HEK293 (cell line): ENCODE data around the gene COL5A1.

Source experiments
- CTCF ChIA-PET: fragments of 350-600 bp; formaldehyde crosslinking; extraction: SDS; loops from one replicate; lab custom pipeline; 2021; ENCODE audit warnings: antibody characterized with exemption; lab: Yijun Ruan, JAX
- POLR2A ChIA-PET: fragments of 300-600 bp; formaldehyde crosslinking; extraction: SDS; loops from one replicate; lab custom pipeline; 2020; ENCODE audit warnings: antibody characterized with exemption, inconsistent platforms; lab: Yijun Ruan, JAX
- H3K27ac ChIP-seq: fragments of 200-500 bp; sonication (Bioruptor generic); 2 replicates; pipeline ENCODE4 v1.5.1; 2014; ENCODE audit warnings: low read depth, low read length, control low read depth, inconsistent platforms; ENCODE audit errors: extremely low read depth
- H3K36me3 ChIP-seq, 2 experiments: fragments of 200-500 bp in 1 of 2; sonication (Bioruptor generic) in 1 of 2; 1 replicate in 1 of 2; 2 replicates in 1 of 2; pipeline ENCODE4 v1.5.1; 2014 to 2017; ENCODE audit warnings: inconsistent platforms in 2 of 2, low read length in 2 of 2; ENCODE audit not compliant: control insufficient read depth in 2 of 2, insufficient read depth in 1 of 2
- H3K4me1 ChIP-seq: fragments of 200-500 bp; sonication (Bioruptor generic); 2 replicates; pipeline ENCODE4 v1.5.1; 2014; ENCODE audit warnings: mild to moderate bottlenecking, low read length, inconsistent platforms; ENCODE audit not compliant: control insufficient read depth, insufficient read depth
- H3K4me3 ChIP-seq: 2 replicates; pipeline ENCODE4 v1.5.1; 2011; ENCODE audit warnings: low read depth, mild to moderate bottlenecking, control low read depth, low read length, moderate library complexity
- H3K9me3 ChIP-seq: fragments of 200-500 bp; sonication (Bioruptor generic); 2 replicates; pipeline ENCODE4 v1.5.1; 2014; ENCODE audit warnings: low read depth, low read length, inconsistent platforms; ENCODE audit not compliant: control insufficient read depth, insufficient read depth
- BCL11B ChIP-seq: fragments of 450-650 bp; formaldehyde crosslinking; IDR thresholded peaks from 2 replicates; pipeline ENCODE4 v1.5.1; 2016; ENCODE audit warnings: low read depth, missing biosample characterization, missing genetic modification characterization
- KLF7 ChIP-seq: fragments of 450-650 bp; formaldehyde crosslinking; IDR thresholded peaks from 2 replicates; pipeline ENCODE4 v1.5.1; 2016; ENCODE audit warnings: missing biosample characterization, missing genetic modification characterization, borderline replicate concordance
- SALL2 ChIP-seq: fragments of 450-650 bp; formaldehyde crosslinking; IDR thresholded peaks from 2 replicates; pipeline ENCODE4 v1.5.0; 2017; ENCODE audit warnings: missing biosample characterization, mild to moderate bottlenecking, missing genetic modification characterization, borderline replicate concordance
- SCRT1 ChIP-seq: fragments of 450-650 bp; formaldehyde crosslinking; IDR thresholded peaks from 2 replicates; pipeline ENCODE4 v1.5.1; 2016; ENCODE audit warnings: missing biosample characterization, missing genetic modification characterization, borderline replicate concordance
- SP7 ChIP-seq: fragments of 450-650 bp; formaldehyde crosslinking; IDR thresholded peaks from 2 replicates; pipeline ENCODE4 v1.5.1; 2016; ENCODE audit warnings: missing biosample characterization, missing genetic modification characterization
- ZNF169 ChIP-seq: fragments of 450-650 bp; formaldehyde crosslinking; IDR thresholded peaks from 2 replicates; pipeline ENCODE4 v1.5.1; 2016; ENCODE audit warnings: missing biosample characterization, missing genetic modification characterization
- ZNF354C ChIP-seq: fragments of 450-650 bp; formaldehyde crosslinking; IDR thresholded peaks from 2 replicates; pipeline ENCODE4 v1.5.1; 2016; ENCODE audit warnings: missing biosample characterization, missing genetic modification characterization, low read depth, borderline replicate concordance
- ZNF530 ChIP-seq: fragments of 450-650 bp; formaldehyde crosslinking; IDR thresholded peaks from 2 replicates; pipeline ENCODE4 v1.5.1; 2016; ENCODE audit warnings: low read depth, missing biosample characterization, missing genetic modification characterization
- ZNF571 ChIP-seq: fragments of 450-650 bp; formaldehyde crosslinking; IDR thresholded peaks from 2 replicates; pipeline ENCODE4 v1.5.0; 2017; ENCODE audit warnings: missing biosample characterization, missing genetic modification characterization
- ZNF610 ChIP-seq: fragments of 450-650 bp; formaldehyde crosslinking; IDR thresholded peaks from 2 replicates; pipeline ENCODE4 v1.5.1; 2016; ENCODE audit warnings: missing biosample characterization, missing genetic modification characterization, borderline replicate concordance
- ZNF621 ChIP-seq: fragments of 450-650 bp; formaldehyde crosslinking; IDR thresholded peaks from 2 replicates; pipeline ENCODE4 v1.5.1; 2017; ENCODE audit warnings: missing biosample characterization, missing genetic modification characterization
- ZNF660 ChIP-seq: fragments of 450-650 bp; IDR thresholded peaks from 2 replicates; pipeline ENCODE4 v1.5.1; 2018; ENCODE audit warnings: missing biosample characterization, mild to moderate bottlenecking, missing genetic modification characterization
- ZNF701 ChIP-seq: fragments of 450-650 bp; formaldehyde crosslinking; IDR thresholded peaks from 2 replicates; pipeline ENCODE4 v1.5.1; 2016; ENCODE audit warnings: missing biosample characterization, missing genetic modification characterization
- ZNF791 ChIP-seq: fragments of 450-650 bp; formaldehyde crosslinking; IDR thresholded peaks from 2 replicates; pipeline ENCODE4 v1.5.1; 2016; ENCODE audit warnings: missing biosample characterization, missing genetic modification characterization
- TF ChIP-seq, protein P1 (sequence below): fragments of 450-650 bp; formaldehyde crosslinking; IDR thresholded peaks from 2 replicates; pipeline ENCODE4 v1.5.1; 2016; ENCODE audit warnings: missing biosample characterization, missing genetic modification characterization
- TF ChIP-seq, protein P2 (sequence below): fragments of 450-650 bp; formaldehyde crosslinking; IDR thresholded peaks from 2 replicates; pipeline ENCODE4; 2016; ENCODE audit warnings: missing biosample characterization, missing genetic modification characterization
- TF ChIP-seq, protein P3 (sequence below): fragments of 450-650 bp; formaldehyde crosslinking; IDR thresholded peaks from 2 replicates; pipeline ENCODE4 v1.5.1; 2016; ENCODE audit warnings: missing biosample characterization, missing genetic modification characterization, low read depth
- TF ChIP-seq, protein P4 (sequence below): fragments of 450-650 bp; formaldehyde crosslinking; optimal IDR thresholded peaks from 2 replicates; pipeline ENCODE3; 2016; ENCODE audit warnings: missing biosample characterization, mild to moderate bottlenecking, missing genetic modification characterization
- TF ChIP-seq, protein P5 (sequence below): fragments of 450-650 bp; formaldehyde crosslinking; IDR thresholded peaks from 2 replicates; pipeline ENCODE4 v1.5.1; 2016; ENCODE audit warnings: missing biosample characterization, missing genetic modification characterization

The COL5A1 gene

DNA sequence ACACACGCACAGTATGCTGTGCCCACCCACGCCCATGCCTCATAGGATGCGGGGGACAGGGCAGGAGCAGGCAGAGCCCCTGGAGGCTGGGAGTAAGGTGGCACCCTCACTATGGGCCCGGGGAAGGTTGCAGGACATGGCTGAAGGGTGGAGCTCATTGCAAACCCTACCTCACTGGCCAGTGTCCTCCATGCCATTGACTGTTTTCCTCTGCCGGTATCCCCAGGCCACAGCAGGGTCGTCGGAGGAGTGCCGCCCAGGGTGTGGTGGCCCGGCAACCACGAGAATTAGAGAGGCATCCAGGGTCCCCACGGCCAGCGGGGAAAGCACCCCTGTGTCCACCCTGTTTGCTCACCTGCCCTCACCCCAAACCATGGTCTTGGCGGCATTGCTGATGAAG lies 179.3 kb downstream of the COL5A1 start:
- CTCF ChIA-PET, result no interaction called here
- Histone ChIP-seq H3K4me3 (no peak overlapping the region), H3K27ac (no peak overlapping the region), H3K9me3 (no peaks in the 10 kb centered on the region), H3K4me1 (no peaks in the 10 kb centered on the region), H3K36me3 (peaks cover 0 to 3% of the 10 kb centered on the region in 2 experiments; a peak in 1 of 3 replicates)
- POLR2A ChIA-PET, result no interaction called here
- TF ChIP-seq, protein P1, sequence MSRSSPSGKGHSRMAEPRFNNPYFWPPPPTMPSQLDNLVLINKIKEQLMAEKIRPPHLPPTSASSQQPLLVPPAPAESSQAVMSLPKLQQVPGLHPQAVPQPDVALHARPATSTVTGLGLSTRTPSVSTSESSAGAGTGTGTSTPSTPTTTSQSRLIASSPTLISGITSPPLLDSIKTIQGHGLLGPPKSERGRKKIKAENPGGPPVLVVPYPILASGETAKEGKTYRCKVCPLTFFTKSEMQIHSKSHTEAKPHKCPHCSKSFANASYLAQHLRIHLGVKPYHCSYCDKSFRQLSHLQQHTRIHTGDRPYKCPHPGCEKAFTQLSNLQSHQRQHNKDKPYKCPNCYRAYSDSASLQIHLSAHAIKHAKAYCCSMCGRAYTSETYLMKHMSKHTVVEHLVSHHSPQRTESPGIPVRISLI (tag by site-specific recombination), result no peak
- TF ChIP-seq, protein P2, sequence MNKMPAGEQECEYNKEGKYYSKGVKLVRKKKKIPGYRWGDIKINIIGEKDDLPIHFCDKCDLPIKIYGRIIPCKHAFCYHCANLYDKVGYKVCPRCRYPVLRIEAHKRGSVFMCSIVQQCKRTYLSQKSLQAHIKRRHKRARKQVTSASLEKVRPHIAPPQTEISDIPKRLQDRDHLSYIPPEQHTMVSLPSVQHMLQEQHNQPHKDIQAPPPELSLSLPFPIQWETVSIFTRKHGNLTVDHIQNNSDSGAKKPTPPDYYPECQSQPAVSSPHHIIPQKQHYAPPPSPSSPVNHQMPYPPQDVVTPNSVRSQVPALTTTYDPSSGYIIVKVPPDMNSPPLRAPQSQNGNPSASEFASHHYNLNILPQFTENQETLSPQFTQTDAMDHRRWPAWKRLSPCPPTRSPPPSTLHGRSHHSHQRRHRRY (tag by site-specific recombination), result no peak
- TF ChIP-seq BCL11B (tag by site-specific recombination) (no peak), ZNF660 (tag by site-specific recombination) (no peak), SCRT1 (tag by site-specific recombination) (no peak), ZNF610 (tag by site-specific recombination) (no peak), KLF7 (no peak), ZNF621 (tag by site-specific recombination) (no peak), ZNF701 (tag by site-specific recombination) (no peak), SP7 (tag by site-specific recombination) (no peak), ZNF571 (tag by site-specific recombination) (no peak), ZNF530 (tag by site-specific recombination) (no peak), ZNF354C (tag by site-specific recombination) (no peak), SALL2 (tag by site-specific recombination) (no peak), ZNF169 (tag by site-specific recombination) (no peak), ZNF791 (tag by site-specific recombination) (no peak)
- TF ChIP-seq, protein P3, sequence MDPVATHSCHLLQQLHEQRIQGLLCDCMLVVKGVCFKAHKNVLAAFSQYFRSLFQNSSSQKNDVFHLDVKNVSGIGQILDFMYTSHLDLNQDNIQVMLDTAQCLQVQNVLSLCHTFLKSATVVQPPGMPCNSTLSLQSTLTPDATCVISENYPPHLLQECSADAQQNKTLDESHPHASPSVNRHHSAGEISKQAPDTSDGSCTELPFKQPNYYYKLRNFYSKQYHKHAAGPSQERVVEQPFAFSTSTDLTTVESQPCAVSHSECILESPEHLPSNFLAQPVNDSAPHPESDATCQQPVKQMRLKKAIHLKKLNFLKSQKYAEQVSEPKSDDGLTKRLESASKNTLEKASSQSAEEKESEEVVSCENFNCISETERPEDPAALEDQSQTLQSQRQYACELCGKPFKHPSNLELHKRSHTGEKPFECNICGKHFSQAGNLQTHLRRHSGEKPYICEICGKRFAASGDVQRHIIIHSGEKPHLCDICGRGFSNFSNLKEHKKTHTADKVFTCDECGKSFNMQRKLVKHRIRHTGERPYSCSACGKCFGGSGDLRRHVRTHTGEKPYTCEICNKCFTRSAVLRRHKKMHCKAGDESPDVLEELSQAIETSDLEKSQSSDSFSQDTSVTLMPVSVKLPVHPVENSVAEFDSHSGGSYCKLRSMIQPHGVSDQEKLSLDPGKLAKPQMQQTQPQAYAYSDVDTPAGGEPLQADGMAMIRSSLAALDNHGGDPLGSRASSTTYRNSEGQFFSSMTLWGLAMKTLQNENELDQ (tag by site-specific recombination), result no peak
- TF ChIP-seq, protein P4, sequence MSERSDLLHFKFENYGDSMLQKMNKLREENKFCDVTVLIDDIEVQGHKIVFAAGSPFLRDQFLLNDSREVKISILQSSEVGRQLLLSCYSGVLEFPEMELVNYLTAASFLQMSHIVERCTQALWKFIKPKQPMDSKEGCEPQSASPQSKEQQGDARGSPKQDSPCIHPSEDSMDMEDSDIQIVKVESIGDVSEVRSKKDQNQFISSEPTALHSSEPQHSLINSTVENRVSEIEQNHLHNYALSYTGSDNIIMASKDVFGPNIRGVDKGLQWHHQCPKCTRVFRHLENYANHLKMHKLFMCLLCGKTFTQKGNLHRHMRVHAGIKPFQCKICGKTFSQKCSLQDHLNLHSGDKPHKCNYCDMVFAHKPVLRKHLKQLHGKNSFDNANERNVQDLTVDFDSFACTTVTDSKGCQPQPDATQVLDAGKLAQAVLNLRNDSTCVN, result no peak
- TF ChIP-seq, protein P5, sequence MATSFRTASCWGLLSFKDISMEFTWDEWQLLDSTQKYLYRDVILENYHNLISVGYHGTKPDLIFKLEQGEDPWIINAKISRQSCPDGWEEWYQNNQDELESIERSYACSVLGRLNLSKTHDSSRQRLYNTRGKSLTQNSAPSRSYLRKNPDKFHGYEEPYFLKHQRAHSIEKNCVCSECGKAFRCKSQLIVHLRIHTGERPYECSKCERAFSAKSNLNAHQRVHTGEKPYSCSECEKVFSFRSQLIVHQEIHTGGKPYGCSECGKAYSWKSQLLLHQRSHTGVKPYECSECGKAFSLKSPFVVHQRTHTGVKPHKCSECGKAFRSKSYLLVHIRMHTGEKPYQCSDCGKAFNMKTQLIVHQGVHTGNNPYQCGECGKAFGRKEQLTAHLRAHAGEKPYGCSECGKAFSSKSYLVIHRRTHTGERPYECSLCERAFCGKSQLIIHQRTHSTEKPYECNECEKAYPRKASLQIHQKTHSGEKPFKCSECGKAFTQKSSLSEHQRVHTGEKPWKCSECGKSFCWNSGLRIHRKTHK (tag by site-specific recombination), result no peak
